Mesodermal cell (in vitro differentiated cells): ENCODE data around the gene TYW5.

ENCODE experiments used
- H3K27ac ChIP-seq: 2 replicates; pipeline ENCODE4 v1.7.0; 2013; ENCODE audit warnings: mild to moderate bottlenecking, low read depth, low read length, moderate library complexity; ENCODE audit not compliant: severe bottlenecking
- H3K36me3 ChIP-seq: 2 replicates; pipeline ENCODE4 v1.7.1; 2013; ENCODE audit warnings: mild to moderate bottlenecking, low read length, moderate library complexity; ENCODE audit not compliant: control insufficient read depth, insufficient read depth
- H3K4me1 ChIP-seq: one replicate; pipeline ENCODE4 v1.7.1; 2013; ENCODE audit warnings: mild to moderate bottlenecking, low read length; ENCODE audit not compliant: insufficient read depth, control insufficient read depth, poor library complexity, severe bottlenecking
- H3K4me3 ChIP-seq: 2 replicates; pipeline ENCODE4 v1.7.0; 2013; ENCODE audit warnings: low read length, control low read depth, mild to moderate bottlenecking; ENCODE audit not compliant: insufficient read depth, poor library complexity, severe bottlenecking; ENCODE audit errors: extremely low read depth
- H3K9me3 ChIP-seq: 2 replicates; pipeline ENCODE4 v1.7.1; 2013; ENCODE audit warnings: mild to moderate bottlenecking, low read length, moderate library complexity; ENCODE audit not compliant: control insufficient read depth
- WGBS, 2 experiments: methylation state at CpG; one replicate each; pipeline ENCODE4 v1.1.5; 2013; ENCODE audit warnings: missing lambda C conversion rate in 2 of 2; ENCODE audit not compliant: insufficient coverage in 2 of 2; 5-methylcytosine and 5-hydroxymethylcytosine counted together

TYW5 gene

DNA sequence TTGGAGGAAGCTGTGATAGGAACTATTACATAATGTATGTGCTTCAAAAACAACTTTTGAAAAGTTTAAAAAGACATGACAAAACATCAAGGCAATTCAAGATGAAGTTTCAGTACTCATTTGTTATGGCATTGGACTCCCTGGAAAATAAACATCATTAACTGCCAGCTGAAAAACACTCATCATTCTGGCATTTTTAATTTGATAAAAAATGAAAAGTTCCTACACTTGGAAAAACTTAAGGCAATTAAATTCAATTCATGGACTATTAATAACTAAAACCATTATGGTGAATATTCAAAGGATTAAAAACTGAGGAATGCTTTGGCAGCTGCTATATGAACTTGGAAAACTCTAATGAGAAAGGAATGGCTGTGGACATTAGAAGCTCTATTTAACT is 8.5 kb downstream of the TYW5 start:
- Histone ChIP-seq H3K27ac (no peak overlapping the region), H3K9me3 (no peaks in the 10 kb centered on the region), H3K36me3 (peaks cover 69% of the 10 kb centered on the region), H3K4me3 (no peak overlapping the region), H3K4me1 (no peaks in the 10 kb centered on the region)

DNA sequence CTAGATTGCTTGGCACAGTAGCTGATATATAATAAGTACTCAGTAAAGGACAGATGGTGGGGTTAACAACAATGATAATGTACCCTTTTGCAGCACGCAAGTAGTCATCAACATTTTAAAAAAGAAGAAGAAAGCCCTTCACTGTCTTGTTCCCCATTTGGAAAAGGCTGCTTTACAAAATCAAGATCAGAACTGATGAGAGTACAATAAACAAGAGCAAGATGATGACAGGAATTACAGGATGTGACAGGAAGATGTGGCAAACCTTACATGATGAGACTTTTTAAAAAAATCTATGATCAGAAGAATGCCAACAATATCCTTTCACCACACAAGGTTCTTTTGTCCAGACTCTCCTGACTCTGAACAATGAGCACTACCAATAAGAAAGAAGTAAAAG is 9.1 kb downstream of the TYW5 start:
- Histone ChIP-seq H3K36me3 (peaks cover 65% of the 10 kb centered on the region), H3K4me1 (no peaks in the 10 kb centered on the region), H3K27ac (no peak overlapping the region), H3K4me3 (no peak overlapping the region), H3K9me3 (no peaks in the 10 kb centered on the region)
- 80% methylated on average over 1 of the region's 1 CpG; no CpG with 5 or more reads in 1 of the 2 experiments for WGBS, 2 experiments

DNA sequence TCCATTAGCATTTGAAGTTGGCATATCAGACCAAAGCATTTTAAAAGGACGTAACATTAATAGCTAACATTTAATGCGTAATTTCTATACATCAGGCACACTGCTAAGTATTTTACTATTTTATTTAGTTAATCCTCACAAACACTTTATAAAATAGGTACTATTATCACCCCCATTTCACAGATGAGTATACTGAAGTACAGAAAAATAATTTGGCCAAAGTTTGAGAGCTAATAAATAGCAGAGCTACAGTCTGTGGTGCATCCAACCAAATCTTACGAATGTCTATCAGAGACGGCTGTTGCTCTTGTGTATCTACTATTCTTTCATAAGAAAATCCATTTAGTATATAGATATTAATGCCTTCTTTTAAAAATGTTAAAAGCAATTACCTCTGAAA is 11.9 kb downstream of the TYW5 start:
- no peak overlapping the region for H3K27ac ChIP-seq
- H3K9me3 ChIP-seq: no peaks in the 10 kb centered on the region
- H3K4me3 ChIP-seq: no peak overlapping the region
- H3K4me1 ChIP-seq: no peaks in the 10 kb centered on the region
- no CpG with 5 or more reads among the region's 4 CpGs for WGBS, 2 experiments
- peaks cover 60% of the 10 kb centered on the region for H3K36me3 ChIP-seq

- Histone ChIP-seq H3K36me3 (peaks cover 46% of the 10 kb centered on the region), H3K4me1 (no peaks in the 10 kb centered on the region), H3K4me3 (no peak overlapping the region), H3K9me3 (no peaks in the 10 kb centered on the region), H3K27ac (no peak overlapping the region)
- WGBS, 2 experiments: 90 to 93% methylated on average over 2 of the region's 2 CpGs
Observed at GRCh38 chr2:199940373-199940772, 14.9 kb downstream of the TYW5 start.

DNA sequence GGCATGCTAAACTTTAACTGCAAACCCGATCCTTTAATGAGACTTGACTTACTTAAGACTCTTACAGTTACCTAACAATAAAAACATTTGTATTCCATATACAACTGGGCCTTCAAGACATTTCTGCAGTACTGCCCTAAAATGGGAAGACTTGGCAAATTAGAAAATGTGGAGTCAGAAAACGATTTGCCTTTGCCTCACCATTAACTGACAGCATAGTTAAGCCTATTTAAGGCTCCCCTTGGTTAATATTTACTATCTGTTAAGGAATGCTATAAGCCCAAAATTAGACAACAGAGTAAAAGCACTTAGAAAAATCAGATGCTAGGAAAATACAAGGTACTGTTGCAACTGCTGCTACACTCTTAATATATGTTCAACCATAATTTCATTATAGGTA is 18.7 kb downstream of the TYW5 start:
- H3K4me1 ChIP-seq: no peaks in the 10 kb centered on the region
- H3K36me3 ChIP-seq: peaks cover 41% of the 10 kb centered on the region
- no peak overlapping the region for H3K4me3 ChIP-seq
- 100% methylated on average over 1 of the region's 2 CpGs for WGBS, 2 experiments
- no peaks in the 10 kb centered on the region for H3K9me3 ChIP-seq
- no peak overlapping the region for H3K27ac ChIP-seq

- H3K4me3 ChIP-seq: no peak overlapping the region
- peaks cover 42% of the 10 kb centered on the region for H3K36me3 ChIP-seq
- no peaks in the 10 kb centered on the region for H3K9me3 ChIP-seq
Observed at GRCh38 chr2:199933466-199933865, 21.8 kb downstream of the TYW5 start.

GRCh38 chr2:199932312-199932855 is 22.9 kb downstream of the TYW5 start:
- H3K36me3 ChIP-seq: peaks cover 36% of the 10 kb centered on the region

More at GRCh38 chr2:199933466-199933865, 21.8 kb downstream of the TYW5 start:
- WGBS, 2 experiments: no CpG with 5 or more reads among the region's 3 CpGs
- Histone ChIP-seq H3K27ac (peak overlapping the region; percentile 4), H3K4me1 (no peaks in the 10 kb centered on the region)

GRCh38 chr2:199929262-199929661 is 26.0 kb downstream of the TYW5 start:
- H3K36me3 ChIP-seq: peaks cover 43% of the 10 kb centered on the region
- no peak overlapping the region for H3K4me3 ChIP-seq
- no peak overlapping the region for H3K27ac ChIP-seq
- no CpG with 5 or more reads among the region's 2 CpGs for WGBS, 2 experiments
- H3K9me3 ChIP-seq: no peaks in the 10 kb centered on the region
- H3K4me1 ChIP-seq: no peaks in the 10 kb centered on the region

More at GRCh38 chr2:199932312-199932855, 22.9 kb downstream of the TYW5 start:
- WGBS, 2 experiments: 100% methylated on average over 1 to 2 of the region's 4 CpGs
- Histone ChIP-seq H3K4me1 (no peaks in the 10 kb centered on the region), H3K9me3 (no peaks in the 10 kb centered on the region), H3K27ac (no peak overlapping the region), H3K4me3 (no peak overlapping the region)

GRCh38 chr2:199928626-199929025 is 26.7 kb downstream of the TYW5 start:
- Histone ChIP-seq H3K36me3 (peaks cover 43% of the 10 kb centered on the region), H3K9me3 (no peaks in the 10 kb centered on the region)

DNA sequence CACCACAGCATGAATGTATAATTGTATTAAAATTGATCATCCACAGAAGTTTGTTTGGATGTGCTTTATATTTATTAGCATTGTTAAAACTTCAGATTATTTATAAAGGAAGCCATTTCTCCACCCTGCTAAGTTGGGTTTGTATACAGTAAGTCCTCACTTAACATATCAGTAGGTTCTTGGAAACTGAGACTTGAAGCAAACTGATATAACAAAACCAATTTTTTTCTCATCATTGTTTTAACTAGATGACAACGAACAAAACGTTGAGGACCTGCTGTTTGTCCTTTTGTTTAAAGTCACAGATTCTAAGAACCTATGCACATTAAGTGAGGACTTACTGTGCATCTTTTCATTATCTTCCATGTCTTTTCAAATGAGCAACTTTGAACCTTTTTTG is 27.1 kb downstream of the TYW5 start:
- H3K9me3 ChIP-seq: no peaks in the 10 kb centered on the region
- H3K4me1 ChIP-seq: peaks cover under 1% of the 10 kb centered on the region
- no peak overlapping the region for H3K4me3 ChIP-seq
- H3K27ac ChIP-seq: no peak overlapping the region
- 46 to 58% methylated on average over 2 of the region's 2 CpGs for WGBS, 2 experiments
- peaks cover 43% of the 10 kb centered on the region for H3K36me3 ChIP-seq

More at GRCh38 chr2:199928626-199929025, 26.7 kb downstream of the TYW5 start:
- Histone ChIP-seq H3K27ac (no peak overlapping the region), H3K4me3 (no peak overlapping the region), H3K4me1 (no peaks in the 10 kb centered on the region)

GRCh38 chr2:199926806-199927205 is 28.5 kb downstream of the TYW5 start:
- Histone ChIP-seq H3K4me3 (no peak overlapping the region), H3K36me3 (peaks cover 35% of the 10 kb centered on the region), H3K27ac (no peak overlapping the region), H3K9me3 (no peaks in the 10 kb centered on the region), H3K4me1 (peaks cover 8% of the 10 kb centered on the region)
- no CpG with 5 or more reads among the region's 1 CpG for WGBS, 2 experiments
